Mucosa of gallbladder (tissue), 1 donor: ENCODE data around the gene ERO1A. TPM values are rescaled to one million over a fixed set of nuclear protein-coding genes. Genes with fewer than 3 reads are reported as not detected.

Source experiments
- DNase-seq: peaks from one replicate; pipeline ENCODE4 v3.0.0-alpha.2; 2020; ENCODE audit warnings: low spot score
- total RNA-seq: library from RNA; stranded (reverse); gene quantifications from one replicate; pipeline ENCODE4 v1.2.1, GENCODE V29; 2021
- donor health status: DM: no; HTN: no; CAD: no.

Gene ERO1A
- total RNA-seq, 1 donor from 2014 or later, result 74.6 TPM

DNA sequence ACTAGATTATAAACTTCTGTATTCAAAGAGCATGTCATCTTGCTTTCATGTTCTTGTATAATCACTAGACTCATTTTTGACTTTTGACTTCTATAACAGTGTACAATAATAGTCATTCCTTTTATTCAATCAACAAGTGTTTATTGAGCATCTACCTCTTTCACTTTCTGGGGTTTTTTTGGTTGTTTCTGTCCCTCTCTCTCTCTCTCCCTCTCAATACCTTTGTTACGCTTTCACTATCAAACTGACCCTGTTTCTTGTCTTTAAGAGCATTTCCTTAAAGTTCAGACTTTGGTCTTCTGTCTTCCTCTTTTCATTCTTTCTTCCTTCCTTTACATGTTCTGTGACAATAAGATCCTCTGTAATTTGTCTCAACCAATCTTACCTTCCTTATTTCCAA, 93.2 kb downstream of the ERO1A start:
- no peak for DNase-seq

DNA sequence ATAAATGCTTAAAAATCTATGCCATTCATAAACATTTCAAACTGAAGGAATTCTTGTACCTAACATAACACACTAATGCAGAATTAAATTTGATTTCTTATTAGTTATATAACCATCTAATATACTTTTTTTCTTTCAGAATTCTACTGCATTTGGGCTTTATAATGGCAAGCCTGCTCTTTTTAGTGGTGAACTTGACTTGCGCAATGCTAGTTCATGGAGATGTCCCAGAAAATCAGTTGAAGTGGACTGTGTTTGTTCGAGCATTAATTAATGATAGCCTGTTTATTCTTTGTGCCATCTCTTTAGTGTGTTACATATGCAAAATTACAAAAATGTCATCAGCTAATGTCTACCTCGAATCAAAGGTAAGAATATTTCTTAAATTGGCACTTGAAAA, 95.4 kb downstream of the ERO1A start:
- no peak for DNase-seq

DNA sequence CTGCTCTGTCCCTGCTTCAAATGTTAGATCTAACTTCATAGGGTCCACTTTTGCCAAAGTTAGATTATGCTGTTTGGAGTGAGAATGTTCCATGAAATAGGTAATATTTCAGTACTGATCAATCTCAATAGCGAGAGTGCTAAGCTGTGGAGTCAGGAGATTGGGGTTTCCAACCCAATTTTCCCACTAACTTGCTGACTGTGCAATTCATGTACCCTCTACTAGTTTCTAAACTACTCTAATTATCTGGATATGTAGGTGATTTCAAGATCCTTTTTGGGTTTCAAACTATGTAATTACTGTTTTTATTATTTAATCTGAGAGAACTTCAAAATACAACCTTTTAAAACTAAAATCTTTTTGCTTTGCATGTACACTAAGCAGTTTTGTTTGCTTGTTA, 96.8 kb downstream of the ERO1A start:
- no peak for DNase-seq

DNA sequence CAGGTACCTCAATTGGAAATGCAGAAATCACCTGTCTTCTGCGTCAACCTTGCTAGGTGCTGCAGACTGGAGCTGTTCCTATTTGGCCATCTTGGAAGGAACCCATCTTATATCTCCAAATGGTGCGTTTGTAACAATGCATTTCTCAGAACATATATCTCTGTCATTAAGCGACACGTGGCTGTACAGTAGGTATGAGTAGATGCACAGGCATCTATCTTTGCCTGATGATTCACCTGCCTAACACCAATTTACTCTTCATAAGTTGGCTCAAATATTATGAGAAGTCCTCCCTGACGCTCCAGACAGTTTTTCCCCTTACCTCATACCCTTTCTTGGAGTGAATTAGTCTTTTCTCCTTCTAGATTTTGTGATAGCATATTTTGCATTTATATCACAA, 98.5 kb downstream of the ERO1A start:
- DNase-seq, result no peak

DNA sequence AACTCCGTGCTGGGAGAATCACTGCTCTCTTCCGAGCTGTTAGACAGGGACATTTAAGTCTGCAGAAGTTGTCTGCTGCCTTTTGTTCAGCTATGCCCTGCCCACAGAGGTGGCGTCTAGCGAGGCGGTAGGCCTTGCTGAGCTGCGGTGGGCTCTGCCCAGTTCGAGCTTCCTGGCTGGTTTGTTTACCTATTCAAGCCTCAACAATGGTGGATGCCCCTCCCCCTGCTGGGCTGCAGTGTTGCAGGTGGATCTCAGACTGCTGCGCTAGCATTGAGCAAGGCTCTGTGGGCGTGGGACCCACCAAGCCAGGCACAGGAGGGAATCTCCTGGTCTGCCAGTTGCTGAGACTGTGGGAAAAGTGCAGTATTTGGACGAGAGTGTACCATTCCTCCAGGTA, 99.0 kb downstream of the ERO1A start:
- no peak for DNase-seq

DNA sequence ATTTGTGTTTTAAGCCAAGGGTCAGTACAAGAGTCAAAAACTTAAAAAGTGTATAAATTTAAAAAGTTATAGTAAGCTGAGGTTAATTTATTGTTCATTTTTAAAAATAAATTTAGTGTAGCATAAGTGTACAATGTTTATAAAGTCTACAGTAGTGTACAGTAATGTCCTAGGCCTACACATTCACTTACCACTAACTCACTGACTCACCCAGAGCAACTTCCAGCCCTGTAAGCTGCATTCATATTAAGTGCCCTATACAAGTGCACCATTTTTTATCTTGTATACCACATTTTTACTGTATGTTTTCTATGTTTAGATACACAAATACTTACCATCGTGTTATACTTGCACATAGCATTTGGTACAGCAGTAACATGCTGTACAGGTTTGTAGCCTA, 105.0 kb downstream of the ERO1A start:
- DNase-seq, result no peak

Other genes starting within 250 kb of the ERO1A start
- gene TXNDC16, start 143.1 kb downstream of the ERO1A start, total RNA-seq, result 7.0 TPM
- gene GPR137C, start 142.7 kb downstream of the ERO1A start, total RNA-seq, result 0.86 TPM
- gene PSMC6, start 11.6 kb upstream of the ERO1A start, total RNA-seq, result 61.6 TPM
- gene STYX, start 34.6 kb upstream of the ERO1A start, total RNA-seq, result 9.0 TPM
- gene GNPNAT1, start 96.0 kb upstream of the ERO1A start, total RNA-seq, result 18.9 TPM